Endodermal cell (in vitro differentiated cells): ENCODE data around the gene COX19. TPM values are rescaled to one million over a fixed set of nuclear protein-coding genes. Genes with fewer than 3 reads are reported as not detected.

Experiments used
- DNase-seq: peaks from one replicate; pipeline ENCODE4 v3.0.0-alpha.2; 2017
- H3K27ac ChIP-seq: 2 replicates; pipeline ENCODE4 v1.5.1; 2013; ENCODE audit warnings: mild to moderate bottlenecking, low read depth, low read length, moderate library complexity
- H3K27me3 ChIP-seq: 2 replicates; pipeline ENCODE4 v1.6.1; 2013; ENCODE audit warnings: mild to moderate bottlenecking, low read length, moderate library complexity; ENCODE audit not compliant: insufficient read depth, control insufficient read depth, poor library complexity, severe bottlenecking
- H3K36me3 ChIP-seq: 2 replicates; pipeline ENCODE4 v1.7.0; 2013; ENCODE audit warnings: mild to moderate bottlenecking, low read length, moderate library complexity; ENCODE audit not compliant: control insufficient read depth, insufficient read depth
- H3K4me1 ChIP-seq: one replicate; pipeline ENCODE4 v1.7.0; 2013; ENCODE audit warnings: low read length; ENCODE audit not compliant: control insufficient read depth, insufficient read depth
- H3K4me3 ChIP-seq: 2 replicates; pipeline ENCODE4 v1.5.1; 2013; ENCODE audit warnings: mild to moderate bottlenecking, low read length, moderate library complexity
- H3K9ac ChIP-seq: 2 replicates; pipeline ENCODE4 v1.6.1; 2013; ENCODE audit warnings: mild to moderate bottlenecking, low read length, moderate library complexity; ENCODE audit not compliant: poor library complexity, severe bottlenecking; ENCODE audit errors: extremely low read depth
- H3K9me3 ChIP-seq: 2 replicates; pipeline ENCODE4 v1.6.1; 2013; ENCODE audit warnings: mild to moderate bottlenecking, low read length, moderate library complexity; ENCODE audit not compliant: control insufficient read depth
- H3K27ac Mint-ChIP-seq: 2 replicates; pipeline ENCODE4 v1.8.0; 2020; ENCODE audit warnings: mixed read lengths
- H3K27me3 Mint-ChIP-seq: 2 replicates; pipeline ENCODE4 v1.8.0; 2021; ENCODE audit warnings: mild to moderate bottlenecking, mixed read lengths; ENCODE audit not compliant: insufficient read depth
- H3K36me3 Mint-ChIP-seq: 2 replicates; pipeline ENCODE4 v1.8.0; 2020; ENCODE audit warnings: low read depth, mixed read lengths
- H3K4me1 Mint-ChIP-seq: 2 replicates; pipeline ENCODE4 v1.8.0; 2020; ENCODE audit warnings: mixed read lengths
- H3K4me3 Mint-ChIP-seq: 2 replicates; pipeline ENCODE4 v1.8.0; 2020; ENCODE audit warnings: mild to moderate bottlenecking, moderate library complexity, mixed read lengths
- H3K9me3 Mint-ChIP-seq: 2 replicates; pipeline ENCODE4 v1.8.0; 2020; ENCODE audit warnings: mild to moderate bottlenecking, mixed read lengths
- whole genome bisulfite sequencing, 2 experiments: methylation state at CpG; one replicate each; pipeline versions ENCODE4 v1.1.5 to v1.1.7; 2013; ENCODE audit warnings: missing lambda C conversion rate in 2 of 2, mixed read lengths in 1 of 2; ENCODE audit not compliant: insufficient coverage in 1 of 2, insufficient read length in 1 of 2; 5-methylcytosine and 5-hydroxymethylcytosine counted together
- total RNA-seq, 2 donors: library from RNA; stranded (reverse); fragmentation: NEBNext Ultra II Directional in 1 of 2; extraction: Animal tissue kit (Norgen Biotek cat#: 25700) in 1 of 2; gene quantifications; 2 replicates in 1 of 2; 3 replicates in 1 of 2; pipeline ENCODE4 v1.2.1, GENCODE V29; 2021
- TF ChIP-seq, protein P1 (sequence below): fragments of 200-600 bp; sonication (generic); conservative IDR thresholded peaks from 2 replicates; pipeline ENCODE4 v1.5.0; 2021; ENCODE audit warnings: antibody characterized with exemption, mild to moderate bottlenecking

COX19 gene
- total RNA-seq, 2 donors from 2014 or later = 15.0 to 18.5 TPM

- Mint-ChIP-seq H3K4me3 (no peak overlapping the region), H3K27me3 (no peaks in the 10 kb centered on the region), H3K27ac (no peak overlapping the region), H3K4me1 (no peaks in the 10 kb centered on the region), H3K36me3 (no peaks in the 10 kb centered on the region), H3K9me3 (no peaks in the 10 kb centered on the region)
- no peaks in the 10 kb centered on the region for H3K27me3 ChIP-seq
- H3K27ac ChIP-seq = no peak overlapping the region
- peaks cover 2% of the 10 kb centered on the region for H3K4me1 ChIP-seq
- no peaks in the 10 kb centered on the region for H3K9me3 ChIP-seq
- H3K36me3 ChIP-seq = no peaks in the 10 kb centered on the region
- no peak overlapping the region for H3K4me3 ChIP-seq
- no peak overlapping the region for H3K9ac ChIP-seq
- 89 to 92% methylated on average over 10 to 13 of the region's 13 CpGs for WGBS, 2 experiments
- DNase-seq = no peak
- TF ChIP-seq, protein P1, sequence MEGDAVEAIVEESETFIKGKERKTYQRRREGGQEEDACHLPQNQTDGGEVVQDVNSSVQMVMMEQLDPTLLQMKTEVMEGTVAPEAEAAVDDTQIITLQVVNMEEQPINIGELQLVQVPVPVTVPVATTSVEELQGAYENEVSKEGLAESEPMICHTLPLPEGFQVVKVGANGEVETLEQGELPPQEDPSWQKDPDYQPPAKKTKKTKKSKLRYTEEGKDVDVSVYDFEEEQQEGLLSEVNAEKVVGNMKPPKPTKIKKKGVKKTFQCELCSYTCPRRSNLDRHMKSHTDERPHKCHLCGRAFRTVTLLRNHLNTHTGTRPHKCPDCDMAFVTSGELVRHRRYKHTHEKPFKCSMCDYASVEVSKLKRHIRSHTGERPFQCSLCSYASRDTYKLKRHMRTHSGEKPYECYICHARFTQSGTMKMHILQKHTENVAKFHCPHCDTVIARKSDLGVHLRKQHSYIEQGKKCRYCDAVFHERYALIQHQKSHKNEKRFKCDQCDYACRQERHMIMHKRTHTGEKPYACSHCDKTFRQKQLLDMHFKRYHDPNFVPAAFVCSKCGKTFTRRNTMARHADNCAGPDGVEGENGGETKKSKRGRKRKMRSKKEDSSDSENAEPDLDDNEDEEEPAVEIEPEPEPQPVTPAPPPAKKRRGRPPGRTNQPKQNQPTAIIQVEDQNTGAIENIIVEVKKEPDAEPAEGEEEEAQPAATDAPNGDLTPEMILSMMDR = no peak
Observed at GRCh38 chr7:919114-919442, 56.3 kb downstream of the COX19 start.

- H3K36me3 Mint-ChIP-seq = no peaks in the 10 kb centered on the region
- no peak for DNase-seq
- H3K4me3 Mint-ChIP-seq = no peak overlapping the region
Observed at GRCh38 chr7:918441-919113, 56.8 kb downstream of the COX19 start.

DNA sequence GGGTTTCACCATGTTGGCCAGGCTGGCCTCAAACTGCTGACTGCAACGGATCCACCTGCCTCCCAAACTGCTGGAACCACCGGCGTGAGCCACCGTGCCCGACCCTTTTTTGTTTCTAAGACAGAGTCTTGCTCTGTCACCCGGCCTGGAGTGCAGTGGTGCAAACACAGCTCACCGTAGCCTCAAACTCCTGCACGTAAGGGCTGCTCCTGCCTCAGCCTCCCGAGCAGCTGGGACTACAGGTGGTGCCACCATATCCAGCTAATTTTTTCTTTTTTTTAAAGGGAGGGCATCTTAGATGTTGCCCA, 57.3 kb downstream of the COX19 start:
- Histone ChIP-seq H3K9me3 (no peaks in the 10 kb centered on the region), H3K27me3 (no peaks in the 10 kb centered on the region), H3K4me3 (no peak overlapping the region), H3K36me3 (no peaks in the 10 kb centered on the region), H3K4me1 (peaks cover 2% of the 10 kb centered on the region), H3K27ac (no peak overlapping the region), H3K9ac (no peak overlapping the region)
- 85 to 86% methylated on average over 8 to 9 of the region's 9 CpGs for WGBS, 2 experiments
- no peaks in the 10 kb centered on the region for H3K9me3 Mint-ChIP-seq
- H3K36me3 Mint-ChIP-seq = no peaks in the 10 kb centered on the region
- no peak overlapping the region for H3K27ac Mint-ChIP-seq
- H3K4me3 Mint-ChIP-seq = no peak overlapping the region
- no peaks in the 10 kb centered on the region for H3K4me1 Mint-ChIP-seq
- TF ChIP-seq, protein P1 = no peak
- DNase-seq = no peak
- no peaks in the 10 kb centered on the region for H3K27me3 Mint-ChIP-seq

More at GRCh38 chr7:918441-919113, 56.8 kb downstream of the COX19 start:
- H3K27ac Mint-ChIP-seq = no peak overlapping the region
- H3K9me3 Mint-ChIP-seq = no peaks in the 10 kb centered on the region
- 94 to 97% methylated on average over 9 to 21 of the region's 21 CpGs for WGBS, 2 experiments
- TF ChIP-seq, protein P1 = no peak
- H3K4me1 Mint-ChIP-seq = no peaks in the 10 kb centered on the region
- H3K27me3 Mint-ChIP-seq = no peaks in the 10 kb centered on the region
- H3K27me3 ChIP-seq = no peaks in the 10 kb centered on the region
- peaks cover 2% of the 10 kb centered on the region for H3K4me1 ChIP-seq
- H3K9me3 ChIP-seq = no peaks in the 10 kb centered on the region
- no peak overlapping the region for H3K27ac ChIP-seq
- no peak overlapping the region for H3K4me3 ChIP-seq
- H3K9ac ChIP-seq = no peak overlapping the region
- H3K36me3 ChIP-seq = no peaks in the 10 kb centered on the region
